ENCODE data around the gene SLC19A1. TPM values are rescaled to one million over a fixed set of nuclear protein-coding genes. Genes with fewer than 3 reads are reported as not detected.

The SLC19A1 gene
- total RNA-seq, 4 donors from 2014 or later, result 6.5 to 18.3 (median 8.1) TPM

DNA sequence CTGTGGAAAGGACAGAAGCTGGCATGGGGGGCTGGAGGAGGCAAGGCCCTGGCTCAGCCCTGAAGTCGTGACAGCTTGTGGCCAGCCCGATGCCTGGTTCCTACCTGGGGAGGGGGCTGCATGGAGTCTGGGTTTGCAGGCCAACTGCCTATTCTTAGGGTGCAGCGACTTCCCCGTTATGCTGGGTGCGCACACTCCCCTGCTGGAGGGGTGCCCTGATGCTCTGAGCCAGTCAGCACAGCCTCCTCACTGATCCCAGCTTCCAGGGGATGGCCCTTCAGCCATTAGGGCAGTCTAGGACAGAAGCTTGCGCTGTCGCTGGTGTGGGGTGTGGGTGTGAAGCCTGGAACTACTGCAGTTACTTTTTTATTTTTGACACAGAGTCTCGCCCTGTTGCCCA, 30.0 kb upstream of the SLC19A1 start:
- TF ChIP-seq, protein P1, sequence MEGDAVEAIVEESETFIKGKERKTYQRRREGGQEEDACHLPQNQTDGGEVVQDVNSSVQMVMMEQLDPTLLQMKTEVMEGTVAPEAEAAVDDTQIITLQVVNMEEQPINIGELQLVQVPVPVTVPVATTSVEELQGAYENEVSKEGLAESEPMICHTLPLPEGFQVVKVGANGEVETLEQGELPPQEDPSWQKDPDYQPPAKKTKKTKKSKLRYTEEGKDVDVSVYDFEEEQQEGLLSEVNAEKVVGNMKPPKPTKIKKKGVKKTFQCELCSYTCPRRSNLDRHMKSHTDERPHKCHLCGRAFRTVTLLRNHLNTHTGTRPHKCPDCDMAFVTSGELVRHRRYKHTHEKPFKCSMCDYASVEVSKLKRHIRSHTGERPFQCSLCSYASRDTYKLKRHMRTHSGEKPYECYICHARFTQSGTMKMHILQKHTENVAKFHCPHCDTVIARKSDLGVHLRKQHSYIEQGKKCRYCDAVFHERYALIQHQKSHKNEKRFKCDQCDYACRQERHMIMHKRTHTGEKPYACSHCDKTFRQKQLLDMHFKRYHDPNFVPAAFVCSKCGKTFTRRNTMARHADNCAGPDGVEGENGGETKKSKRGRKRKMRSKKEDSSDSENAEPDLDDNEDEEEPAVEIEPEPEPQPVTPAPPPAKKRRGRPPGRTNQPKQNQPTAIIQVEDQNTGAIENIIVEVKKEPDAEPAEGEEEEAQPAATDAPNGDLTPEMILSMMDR (IDR thresholded peaks at IDR 0.05; ENCODE audit: low read depth), result no peak

DNA sequence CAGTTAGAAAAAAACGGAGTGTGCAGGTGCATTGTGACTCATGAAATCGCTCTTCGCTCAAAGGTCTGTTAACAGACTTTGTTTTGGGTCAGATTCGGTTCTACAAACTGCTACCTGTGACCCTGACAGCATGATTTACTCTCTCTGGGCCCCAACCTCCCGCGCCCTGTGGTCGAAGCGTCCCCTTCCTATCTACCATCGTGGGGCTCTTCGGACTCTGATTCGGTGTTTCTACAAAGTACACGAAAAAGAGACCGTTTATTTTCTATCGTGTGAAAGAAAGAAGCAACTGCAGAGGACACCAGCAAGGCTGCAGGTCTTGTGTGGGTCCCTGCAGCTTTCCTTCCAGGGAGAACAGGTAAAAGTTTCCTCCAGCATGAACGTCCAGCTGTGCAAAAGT, 29.4 kb upstream of the SLC19A1 start:
- TF ChIP-seq, protein P1 (IDR thresholded peaks at IDR 0.05; ENCODE audit: low read depth), result no peak

DNA sequence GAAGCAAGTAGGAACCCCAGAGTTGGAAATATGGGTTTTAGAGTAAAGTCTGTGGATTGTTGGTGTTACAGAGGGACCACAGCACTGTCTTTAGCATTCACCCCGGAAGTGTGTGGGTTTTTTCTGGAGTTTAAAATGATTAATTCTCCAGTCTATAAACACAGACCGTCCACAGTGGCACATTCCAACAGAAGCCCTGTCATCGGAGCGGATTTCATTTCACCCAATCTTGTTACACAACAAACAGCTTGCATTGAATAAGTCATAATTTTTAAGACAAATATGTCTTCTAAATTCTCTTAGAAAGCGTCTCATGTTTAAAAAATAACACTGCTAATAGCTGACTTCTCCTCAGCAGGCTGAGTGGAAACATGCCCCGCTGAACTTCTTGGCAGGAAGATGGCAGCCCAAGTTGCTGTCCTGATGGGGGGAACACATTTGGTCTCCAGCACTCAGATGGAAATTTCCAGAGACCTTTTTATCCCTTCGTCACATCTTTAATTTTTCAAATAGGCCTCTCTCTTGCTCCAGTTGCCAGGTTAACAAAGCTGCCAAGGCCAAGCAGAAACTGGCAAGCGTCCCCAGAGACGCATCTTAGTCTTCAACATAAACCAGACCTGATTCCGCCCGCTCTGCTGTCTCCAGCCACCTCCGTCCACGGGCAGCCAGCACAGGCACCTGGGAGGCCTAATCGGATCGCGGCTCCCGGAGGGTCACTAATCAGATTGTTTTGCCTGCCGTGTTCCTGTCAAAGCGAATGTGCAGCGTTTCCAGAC, 28.8 kb upstream of the SLC19A1 start:
- TF ChIP-seq, protein P1 (IDR thresholded peaks at IDR 0.05; ENCODE audit: low read depth), result no peak

DNA sequence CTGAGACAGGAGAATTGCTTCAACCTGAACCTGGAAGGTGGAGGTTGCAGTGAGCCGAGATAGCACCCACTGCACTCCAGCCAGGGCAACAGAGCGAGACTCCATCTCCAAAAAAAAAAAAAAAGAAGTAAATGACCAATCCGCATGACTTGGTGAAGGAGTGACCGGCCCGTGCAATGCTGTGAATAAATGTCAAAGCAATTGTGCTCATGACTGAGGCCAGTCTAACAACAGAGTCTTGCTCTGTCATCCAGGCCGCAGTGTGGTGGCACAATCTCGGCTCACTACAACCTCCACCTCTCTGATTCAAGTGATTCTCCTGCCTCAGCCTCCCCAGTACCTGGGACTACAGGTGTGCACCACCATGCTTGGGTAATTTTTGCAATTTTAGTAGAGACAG, 27.8 kb upstream of the SLC19A1 start:
- TF ChIP-seq, protein P1 (IDR thresholded peaks at IDR 0.05; ENCODE audit: low read depth), result no peak

DNA sequence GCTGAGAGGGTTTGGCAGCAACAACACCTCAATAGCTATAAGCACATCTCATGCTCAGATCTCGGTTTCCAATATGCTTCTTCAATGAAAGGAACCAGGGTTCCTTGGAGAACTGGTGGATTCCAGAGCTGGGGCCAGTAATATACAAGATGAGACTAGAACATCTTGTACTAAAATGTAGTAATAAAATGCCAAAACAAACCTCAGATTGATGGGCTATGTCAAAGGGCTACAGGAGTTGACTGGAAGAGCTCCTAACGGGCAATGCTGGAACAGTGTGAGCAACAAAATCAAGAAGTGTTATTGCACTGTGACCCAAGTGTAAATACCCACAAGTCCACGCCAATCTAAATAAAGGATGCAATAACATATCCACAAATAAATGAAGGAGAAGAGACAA, 26.1 kb upstream of the SLC19A1 start:
- TF ChIP-seq, protein P1 (IDR thresholded peaks at IDR 0.05; ENCODE audit: low read depth), result no peak

DNA sequence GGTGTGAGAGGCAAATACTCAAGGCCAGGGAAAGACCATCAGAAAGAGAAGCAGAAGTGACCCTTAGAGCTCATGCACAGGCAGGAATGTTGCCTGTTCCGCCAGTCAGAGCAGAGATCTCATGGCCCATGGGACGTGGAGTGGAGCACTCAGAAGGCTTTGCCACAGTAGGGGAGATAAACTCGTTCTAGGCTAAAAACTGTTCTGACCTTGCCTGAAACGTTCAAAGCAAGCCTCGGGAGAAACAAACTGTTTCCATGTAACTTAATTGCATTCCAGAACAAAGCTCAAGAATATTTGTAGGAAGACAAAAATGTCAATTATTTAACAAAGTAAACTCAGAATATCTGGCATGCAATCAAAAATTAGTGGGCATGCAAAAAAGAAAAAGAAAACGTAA, 20.7 kb upstream of the SLC19A1 start:
- TF ChIP-seq, protein P1 (IDR thresholded peaks at IDR 0.05; ENCODE audit: low read depth), result no peak

DNA sequence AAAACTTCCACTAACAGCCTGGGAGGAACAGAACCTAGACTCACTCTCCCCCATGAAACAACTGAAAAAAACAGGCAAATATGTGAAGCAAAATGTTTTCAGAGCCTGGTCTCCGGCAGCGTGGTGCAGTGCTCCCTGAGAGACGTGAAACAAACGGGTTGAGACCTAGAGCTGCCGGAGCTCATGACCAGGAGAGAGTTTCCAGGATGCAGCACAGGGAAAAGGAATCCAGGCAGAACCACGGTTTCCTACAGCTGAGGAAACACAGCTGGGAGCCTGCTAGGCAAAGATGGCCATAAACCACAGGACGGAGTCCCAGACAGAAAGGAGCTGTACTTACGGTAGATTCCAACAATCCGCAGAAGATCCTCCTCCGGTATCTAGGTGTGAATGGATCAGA, 20.2 kb upstream of the SLC19A1 start:
- TF ChIP-seq, protein P1 (IDR thresholded peaks at IDR 0.05; ENCODE audit: low read depth), result no peak

Data from subcutaneous adipose tissue (tissue), 4 donors.